ENCODE data around the gene RBMS1. TPM values are rescaled to one million over a fixed set of nuclear protein-coding genes. Genes with fewer than 3 reads are reported as not detected.
A peak's percentile ranks its signal among the peaks of the same experiment; 100 is the strongest.

RBMS1 gene
- total and polyA plus RNA-seq, 2 of the 4 experiments (the other 2 are of a cell fraction): 43.5 to 64.9 TPM

DNA sequence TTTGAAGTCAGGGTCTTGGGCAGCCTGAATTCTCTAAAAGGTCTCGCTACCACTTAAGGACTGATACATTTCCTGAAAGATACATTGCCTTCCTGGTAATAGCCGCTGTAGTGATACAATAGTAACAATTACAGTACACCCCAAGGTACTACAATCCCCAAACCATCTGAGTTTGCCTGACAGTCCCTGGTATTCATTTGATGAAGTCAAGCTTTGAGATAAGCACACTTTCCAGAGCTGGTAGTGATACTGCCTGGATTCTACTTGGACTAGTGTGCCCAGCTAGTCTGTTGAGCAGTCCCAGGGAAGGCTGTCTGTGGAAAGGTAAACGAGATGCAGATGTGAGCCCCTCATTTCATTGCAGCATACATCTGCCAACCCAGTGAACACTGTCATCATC lies 269.1 kb downstream of the RBMS1 start:
- Histone ChIP-seq H3K56ac (ENCODE audit: extremely low read depth, insufficient read depth, low read length) (peak overlapping the region; percentile 37; the same call in 1 of the 2 replicates), H3K79me1 (ENCODE audit: low read depth in 1 of 2, low read length in 2 of 2) (peaks cover 0 to 6% of the 10 kb centered on the region in 2 experiments; a peak in 1 of 4 replicates), H3K27ac (ENCODE audit: insufficient read depth, low read length) (peak overlapping the region; percentile 41), H3K18ac (ENCODE audit: low read depth, low read length) (peak overlapping the region; percentile 61; the same call in 1 of the 2 replicates), H4K20me1 (ENCODE audit: insufficient read depth, low read length) (no peaks in the 10 kb centered on the region), H3K36me3 (ENCODE audit: control insufficient read depth, insufficient read depth, low read length) (no peaks in the 10 kb centered on the region), H3K4me2 (ENCODE audit: low read depth, low read length) (peak overlapping the region; percentile 73), H3K23ac (ENCODE audit: low read depth, low read length) (0 out of 2 replicates have a peak overlapping the region, but pooled peaks have one; percentile 11), H3K4ac (ENCODE audit: low read depth, low read length) (peak overlapping the region; percentile 59), H2BK20ac (ENCODE audit: low read depth, low read length) (peak overlapping the region; percentile 83), H3K9me3 (ENCODE audit: control insufficient read depth, insufficient read depth, low read length) (no peaks in the 10 kb centered on the region), H2AK9ac (replicated peaks; ENCODE audit: low read depth, low read length, poor library complexity) (no peak overlapping the region), H4K5ac (ENCODE audit: low read depth, low read length) (peak overlapping the region; percentile 48; the same call in 1 of the 2 replicates), H3K14ac (replicated peaks; ENCODE audit: low read depth, low read length) (peak overlapping the region; percentile 72), H3K9me1 (ENCODE audit: insufficient read depth, low read length) (peaks cover 43% of the 10 kb centered on the region), H2BK15ac (ENCODE audit: low read depth, low read length) (peak overlapping the region; percentile 55; the same call in 2 of the 3 replicates), H2AK5ac (ENCODE audit: low read depth, low read length) (peak overlapping the region; percentile 80), H3K27me3 (ENCODE audit: control insufficient read depth, insufficient read depth, low read length) (no peaks in the 10 kb centered on the region), H3K9ac (ENCODE audit: low read depth, low read length) (no peak overlapping the region), H2BK5ac (ENCODE audit: low read depth, low read length, poor library complexity, severe bottlenecking) (peak overlapping the region; percentile 84), H3K4me3 (ENCODE audit: insufficient read depth, low read depth, low read length) (no peak overlapping the region), H2AFZ (replicated peaks; ENCODE audit: low read length, poor library complexity) (no peak overlapping the region), H4K91ac (ENCODE audit: insufficient read depth, low read depth, low read length) (peak overlapping the region; percentile 60), H3K4me1 (ENCODE audit: control insufficient read depth, insufficient read depth, low read length) (peaks cover 41% of the 10 kb centered on the region), H2BK120ac (ENCODE audit: low read depth, low read length) (peak overlapping the region; percentile 81), H4K8ac (ENCODE audit: low read depth in 2 of 2, low read length in 2 of 2) (peak overlapping the region; percentile 7 to 8; a peak in 1 of 4 replicates)
- WGBS, 2 experiments (ENCODE audit: extremely low coverage in 2 of 2, insufficient read length in 1 of 2): no CpG with 5 or more reads among the region's 3 CpGs
- DNase-seq (no peak), ATAC-seq (ENCODE audit: low read depth) (peak; percentile 6)
- intact Hi-C loops (cut with micrococcal nuclease) (no loop called here), dilution Hi-C loops (cut with HindIII; ENCODE audit: low sequenced_read_pairs, unreplicated experiment) (no loop called here), in situ Hi-C loops (cut with MboI; ENCODE audit: low sequenced_read_pairs) (no loop called here)
- POLR2A ChIA-PET (ENCODE audit: unreplicated experiment): no interaction called here
- TF ChIP-seq, protein P1, sequence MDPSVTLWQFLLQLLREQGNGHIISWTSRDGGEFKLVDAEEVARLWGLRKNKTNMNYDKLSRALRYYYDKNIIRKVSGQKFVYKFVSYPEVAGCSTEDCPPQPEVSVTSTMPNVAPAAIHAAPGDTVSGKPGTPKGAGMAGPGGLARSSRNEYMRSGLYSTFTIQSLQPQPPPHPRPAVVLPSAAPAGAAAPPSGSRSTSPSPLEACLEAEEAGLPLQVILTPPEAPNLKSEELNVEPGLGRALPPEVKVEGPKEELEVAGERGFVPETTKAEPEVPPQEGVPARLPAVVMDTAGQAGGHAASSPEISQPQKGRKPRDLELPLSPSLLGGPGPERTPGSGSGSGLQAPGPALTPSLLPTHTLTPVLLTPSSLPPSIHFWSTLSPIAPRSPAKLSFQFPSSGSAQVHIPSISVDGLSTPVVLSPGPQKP (IDR thresholded peaks at IDR 0.05; ENCODE audit: borderline replicate concordance, low read depth, low read length): no peak
- TF ChIP-seq RFX5 (IDR thresholded peaks at IDR 0.05; ENCODE audit: low read depth, low read length) (no peak), CHD1 (IDR thresholded peaks at IDR 0.05; ENCODE audit: low read depth, low read length) (no peak)
- TF ChIP-seq, protein P2, sequence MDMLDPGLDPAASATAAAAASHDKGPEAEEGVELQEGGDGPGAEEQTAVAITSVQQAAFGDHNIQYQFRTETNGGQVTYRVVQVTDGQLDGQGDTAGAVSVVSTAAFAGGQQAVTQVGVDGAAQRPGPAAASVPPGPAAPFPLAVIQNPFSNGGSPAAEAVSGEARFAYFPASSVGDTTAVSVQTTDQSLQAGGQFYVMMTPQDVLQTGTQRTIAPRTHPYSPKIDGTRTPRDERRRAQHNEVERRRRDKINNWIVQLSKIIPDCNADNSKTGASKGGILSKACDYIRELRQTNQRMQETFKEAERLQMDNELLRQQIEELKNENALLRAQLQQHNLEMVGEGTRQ (IDR thresholded peaks at IDR 0.05; ENCODE audit: low read depth, low read length): no peak
- TF ChIP-seq, protein P3, sequence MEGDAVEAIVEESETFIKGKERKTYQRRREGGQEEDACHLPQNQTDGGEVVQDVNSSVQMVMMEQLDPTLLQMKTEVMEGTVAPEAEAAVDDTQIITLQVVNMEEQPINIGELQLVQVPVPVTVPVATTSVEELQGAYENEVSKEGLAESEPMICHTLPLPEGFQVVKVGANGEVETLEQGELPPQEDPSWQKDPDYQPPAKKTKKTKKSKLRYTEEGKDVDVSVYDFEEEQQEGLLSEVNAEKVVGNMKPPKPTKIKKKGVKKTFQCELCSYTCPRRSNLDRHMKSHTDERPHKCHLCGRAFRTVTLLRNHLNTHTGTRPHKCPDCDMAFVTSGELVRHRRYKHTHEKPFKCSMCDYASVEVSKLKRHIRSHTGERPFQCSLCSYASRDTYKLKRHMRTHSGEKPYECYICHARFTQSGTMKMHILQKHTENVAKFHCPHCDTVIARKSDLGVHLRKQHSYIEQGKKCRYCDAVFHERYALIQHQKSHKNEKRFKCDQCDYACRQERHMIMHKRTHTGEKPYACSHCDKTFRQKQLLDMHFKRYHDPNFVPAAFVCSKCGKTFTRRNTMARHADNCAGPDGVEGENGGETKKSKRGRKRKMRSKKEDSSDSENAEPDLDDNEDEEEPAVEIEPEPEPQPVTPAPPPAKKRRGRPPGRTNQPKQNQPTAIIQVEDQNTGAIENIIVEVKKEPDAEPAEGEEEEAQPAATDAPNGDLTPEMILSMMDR (conservative IDR thresholded peaks at IDR 0.05; ENCODE audit: low read depth, low read length): no peak
- CTCF ChIA-PET: interaction anchor here (0.6 kb wide), 1 partner anchor 998 kb away, joined by 3 read pairs; no protein-coding TSS in a partner anchor
- BruUV-seq (replicated peaks): no TSS peak

Measured in IMR-90 (cell line).